Adrenal gland (tissue), 12 donors: ENCODE data around the gene EXOC6B. TPM values are rescaled to one million over a fixed set of nuclear protein-coding genes. Genes with fewer than 3 reads are reported as not detected.

ENCODE experiments used
- DNase-seq, 7 donors: peaks; one replicate each; pipeline ENCODE4 v3.0.0-alpha.2; 2019 to 2020
- H3K27ac ChIP-seq, 5 donors: fragments of 200-600 bp; sonication (generic) in 4 of 5; 1 replicate in 3 of 5; 2 replicates in 2 of 5; pipeline versions ENCODE4 v1.5.1 to v1.8.0; 2016 to 2020; ENCODE audit warnings: mild to moderate bottlenecking in 1 of 5
- H3K27me3 ChIP-seq: fragments of 200-600 bp; 2 replicates; pipeline ENCODE4 v1.8.0; 2021
- H3K36me3 ChIP-seq, 2 donors: fragments of 200-600 bp; replicated peaks in 1 of 2; 1 replicate in 1 of 2; 2 replicates in 1 of 2; pipeline versions ENCODE4 v1.5.1 to v1.8.0; 2018 to 2022
- H3K4me1 ChIP-seq, 2 donors: fragments of 200-600 bp; replicated peaks in 1 of 2; 1 replicate in 1 of 2; 2 replicates in 1 of 2; pipeline versions ENCODE4 v1.5.1 to v1.8.0; 2018 to 2021
- H3K4me3 ChIP-seq, 4 donors: fragments of 200-600 bp; sonication (generic) in 3 of 4; one replicate each; pipeline ENCODE4 v1.5.1; 2016 to 2018
- H3K9me3 ChIP-seq, 3 donors: fragments of 200-600 bp; sonication (generic) in 1 of 3; replicated peaks in 1 of 3; 1 replicate in 2 of 3; 2 replicates in 1 of 3; pipeline versions ENCODE4 v1.5.1 to v1.8.0; 2016 to 2021
- POLR2A ChIP-seq, 2 donors: fragments of 450-650 bp; IDR thresholded peaks; one replicate each; pipeline ENCODE4 v1.6.1; 2017; ENCODE audit warnings: antibody characterized with exemption in 2 of 2, mild to moderate bottlenecking in 2 of 2, moderate library complexity in 1 of 2
- WGBS, 4 donors: extraction: QIAGEN DNeasy Blood & Tissue Kit in 2 of 4; methylation state at CpG; one replicate each; pipeline versions ENCODE4 v1.1.5 to v1.1.7; 2013 to 2017; 5-methylcytosine and 5-hydroxymethylcytosine counted together
- intact Hi-C, 2 donors: fragments of 100-400 bp; cut with DNase I; formaldehyde crosslinking; loops; one replicate each; pipeline versions ENCODE4 v1.14.1 to v1.15.0; 2022 to 2023
- polyA plus RNA-seq, 3 donors: library from polyadenylated mRNA; stranded (reverse); fragments of 200-250 nt in 2 of 3; fragments of 350-450 nt in 1 of 3; fragmentation: Illumina TruSeq in 1 of 3; extraction: RNeasy Lipid Tissue Mini Kit (QIAGEN cat#74804) in 1 of 3; gene quantifications; one replicate each; pipeline ENCODE4 v1.2.3, GENCODE V29; 2013 to 2014
- total RNA-seq, 9 donors: library from RNA; depleted of rRNA in 4 of 9; stranded (reverse); fragments of >200 nt in 4 of 9; fragments of 120-200 nt in 1 of 9; fragmentation: NEBNext Ultra II Directional in 1 of 9; extraction: Animal tissue kit (Norgen Biotek cat#: 25700) in 1 of 9; gene quantifications; one replicate each; pipeline versions ENCODE4 v1.1.0 to v1.2.4, GENCODE V29; 2013 to 2023
- TF ChIP-seq, protein P1 (sequence below), 6 experiments: fragments of 450-650 bp in 4 of 6; fragments of 200-600 bp in 2 of 6; sonication (generic) in 1 of 6; IDR thresholded peaks; 1 replicate in 5 of 6; 2 replicates in 1 of 6; pipeline versions ENCODE4 v1.5.1 to v1.8.0; 2016 to 2021; ENCODE audit warnings: antibody characterized with exemption in 6 of 6, mild to moderate bottlenecking in 2 of 6, moderate library complexity in 1 of 6
- donor health status: healthy with polysubstance abuse.
- donor health status: Bipolar disorder and iron deficiency.
- donor health status: DM: yes; HTN: yes; CAD: no.
- donor health status: DM: no; HTN: no; CAD: no.
- donor health status: DM: no; HTN: no; CAD: no.
- donor health status: DM: yes; HTN: yes; CAD: no.

EXOC6B gene
- total and polyA plus RNA-seq, 12 donors, result 6.0 to 92.6 (median 50.6) TPM

DNA sequence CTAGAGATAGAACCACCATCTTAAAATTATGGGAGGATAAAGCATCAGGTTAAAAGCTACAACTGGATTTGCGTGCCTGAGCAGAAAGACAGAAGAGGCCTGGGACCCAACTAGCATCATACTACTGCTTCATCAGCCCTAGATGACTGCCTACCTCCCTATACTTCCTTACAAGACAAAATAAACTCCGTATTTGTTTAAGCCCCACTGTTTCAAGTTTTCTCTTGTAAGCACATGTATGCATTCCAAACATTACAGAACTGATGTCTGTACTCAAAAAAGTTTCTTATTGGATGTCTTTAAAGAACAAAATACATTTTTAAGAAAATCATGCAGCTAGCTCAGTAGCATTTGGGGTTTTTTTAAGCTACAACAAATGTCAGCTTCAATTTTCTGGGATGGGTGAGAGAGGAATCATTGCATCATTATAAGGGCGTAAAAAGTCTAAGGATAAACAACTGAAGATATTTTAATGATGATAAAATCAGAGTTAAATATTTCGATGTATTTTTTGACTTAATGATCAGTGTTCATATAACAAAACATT is 213.1 kb downstream of the EXOC6B start:
- no peak for TF ChIP-seq POLR2A (IDR thresholded peaks at IDR 0.05)
- TF ChIP-seq, protein P1, sequence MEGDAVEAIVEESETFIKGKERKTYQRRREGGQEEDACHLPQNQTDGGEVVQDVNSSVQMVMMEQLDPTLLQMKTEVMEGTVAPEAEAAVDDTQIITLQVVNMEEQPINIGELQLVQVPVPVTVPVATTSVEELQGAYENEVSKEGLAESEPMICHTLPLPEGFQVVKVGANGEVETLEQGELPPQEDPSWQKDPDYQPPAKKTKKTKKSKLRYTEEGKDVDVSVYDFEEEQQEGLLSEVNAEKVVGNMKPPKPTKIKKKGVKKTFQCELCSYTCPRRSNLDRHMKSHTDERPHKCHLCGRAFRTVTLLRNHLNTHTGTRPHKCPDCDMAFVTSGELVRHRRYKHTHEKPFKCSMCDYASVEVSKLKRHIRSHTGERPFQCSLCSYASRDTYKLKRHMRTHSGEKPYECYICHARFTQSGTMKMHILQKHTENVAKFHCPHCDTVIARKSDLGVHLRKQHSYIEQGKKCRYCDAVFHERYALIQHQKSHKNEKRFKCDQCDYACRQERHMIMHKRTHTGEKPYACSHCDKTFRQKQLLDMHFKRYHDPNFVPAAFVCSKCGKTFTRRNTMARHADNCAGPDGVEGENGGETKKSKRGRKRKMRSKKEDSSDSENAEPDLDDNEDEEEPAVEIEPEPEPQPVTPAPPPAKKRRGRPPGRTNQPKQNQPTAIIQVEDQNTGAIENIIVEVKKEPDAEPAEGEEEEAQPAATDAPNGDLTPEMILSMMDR (IDR thresholded peaks at IDR 0.05), result no peak
- peak overlapping the region in 1 of 4 donors; percentile 18 for H3K4me3 ChIP-seq
- no peaks in the 10 kb centered on the region for H3K9me3 ChIP-seq
- DNase-seq, result no peak
- 86 to 92% (median 90%) methylated on average over 4 of the region's 4 CpGs for WGBS, 4 donors
- H3K27me3 ChIP-seq, result no peaks in the 10 kb centered on the region
- H3K36me3 ChIP-seq, result no peaks in the 10 kb centered on the region
- H3K27ac ChIP-seq, result no peak overlapping the region
- peaks cover 0 to 14% of the 10 kb centered on the region in 2 donors for H3K4me1 ChIP-seq
- intact Hi-C loops, result no loop called here

DNA sequence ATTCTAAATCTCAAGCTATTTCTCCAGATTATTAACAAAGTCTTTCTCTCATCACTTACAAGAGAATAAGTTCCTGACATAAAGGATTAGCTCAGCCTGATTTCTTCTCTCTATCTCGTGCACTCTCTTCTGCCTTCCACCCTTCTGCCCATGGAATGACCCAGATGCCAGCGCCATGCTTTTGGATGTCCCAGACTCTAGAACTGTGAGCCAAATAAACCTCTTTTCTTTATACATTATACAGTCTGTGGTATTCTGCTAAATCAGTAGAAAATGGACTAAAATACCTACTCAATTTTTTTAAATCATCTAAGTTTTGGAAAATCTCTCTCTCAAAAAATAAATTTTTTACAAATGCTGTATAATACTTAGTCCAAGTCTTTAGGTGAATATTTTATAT is 218.6 kb downstream of the EXOC6B start:
- Histone ChIP-seq H3K27ac (no peak overlapping the region), H3K4me1 (peaks cover 0 to 14% of the 10 kb centered on the region in 2 donors), H3K9me3 (no peaks in the 10 kb centered on the region), H3K4me3 (no peak overlapping the region), H3K36me3 (no peaks in the 10 kb centered on the region), H3K27me3 (no peaks in the 10 kb centered on the region)
- no peak for DNase-seq
- WGBS, 4 donors, result 91 to 97% (median 95%) methylated on average over 2 of the region's 2 CpGs
- intact Hi-C loops, result no loop called here
- TF ChIP-seq, protein P1 (IDR thresholded peaks at IDR 0.05), result no peak
- no peak for TF ChIP-seq POLR2A (IDR thresholded peaks at IDR 0.05)

DNA sequence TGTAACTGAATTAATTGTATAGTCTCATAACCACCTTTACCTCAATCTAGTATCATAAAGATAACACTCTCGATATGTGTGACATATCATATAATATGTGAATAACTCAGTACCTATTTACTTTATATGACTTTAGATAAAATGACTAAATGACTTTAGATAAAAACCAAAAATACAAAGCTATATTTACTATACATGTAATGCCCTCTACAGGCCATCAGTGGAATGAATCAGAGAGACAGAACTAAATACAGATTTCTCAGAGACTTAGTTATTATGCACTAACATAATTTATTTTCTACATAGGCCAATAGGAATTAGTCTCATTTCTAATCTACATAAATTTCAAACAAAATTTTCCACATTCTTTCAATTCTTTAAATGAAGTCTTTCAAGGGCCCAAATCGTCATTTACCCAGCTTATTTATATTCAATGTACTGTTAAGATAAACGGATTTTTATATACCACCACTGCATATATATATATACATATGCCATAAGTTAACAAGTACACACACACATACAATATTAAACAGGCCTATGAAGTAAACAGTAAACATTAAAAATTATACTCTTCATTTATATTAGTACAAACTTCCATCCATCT is 219.9 kb downstream of the EXOC6B start:
- intact Hi-C loops, result no loop called here
- Histone ChIP-seq H3K9me3 (no peaks in the 10 kb centered on the region), H3K27ac (no peak overlapping the region), H3K36me3 (no peaks in the 10 kb centered on the region), H3K4me1 (peaks cover 0 to 14% of the 10 kb centered on the region in 2 donors), H3K27me3 (no peaks in the 10 kb centered on the region), H3K4me3 (no peak overlapping the region)
- DNase-seq, result no peak
- 67 to 80% (median 74%) methylated on average over 3 of the region's 3 CpGs for whole genome bisulfite sequencing, 4 donors
- TF ChIP-seq, protein P1 (IDR thresholded peaks at IDR 0.05), result peak; percentile 30 to 65 (median 52)
- no peak for TF ChIP-seq POLR2A (IDR thresholded peaks at IDR 0.05)

DNA sequence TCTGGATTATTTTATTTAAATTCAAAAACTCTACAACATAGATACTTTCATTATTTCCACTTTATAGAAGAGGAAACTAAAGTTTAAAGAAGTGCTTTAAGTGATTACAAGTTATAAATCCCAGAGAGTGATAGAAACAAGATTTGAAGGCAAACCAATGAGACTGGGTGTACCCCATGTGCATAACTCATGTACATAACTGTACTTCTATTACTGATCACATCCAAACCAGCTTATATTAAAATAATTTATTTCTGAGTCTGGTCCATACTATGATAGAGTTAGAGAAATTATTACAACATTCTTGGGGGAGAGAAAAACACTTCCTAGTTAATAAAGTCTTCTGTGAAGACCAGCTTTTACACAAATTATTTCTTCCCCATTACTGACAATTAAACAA is 221.4 kb downstream of the EXOC6B start:
- intact Hi-C loops, result no loop called here
- H3K4me1 ChIP-seq, result peaks cover 0 to 14% of the 10 kb centered on the region in 2 donors
- TF ChIP-seq, protein P1 (IDR thresholded peaks at IDR 0.05), result no peak
- TF ChIP-seq POLR2A (IDR thresholded peaks at IDR 0.05), result no peak

More for the DNA sequence above, 221.4 kb downstream of the EXOC6B start:
- Histone ChIP-seq H3K9me3 (no peaks in the 10 kb centered on the region), H3K27me3 (no peaks in the 10 kb centered on the region), H3K27ac (no peak overlapping the region), H3K4me3 (no peak overlapping the region), H3K36me3 (no peaks in the 10 kb centered on the region)
- DNase-seq, result no peak
